Measurements from ENCODE around the gene P3H4. TPM values are rescaled to one million over a fixed set of nuclear protein-coding genes. Genes with fewer than 3 reads are reported as not detected.
"Not testable (repeated sequence)": the region's sequence is repeated elsewhere in the genome, so short reads cannot be mapped to it uniquely, and the experiment has no call there.

The P3H4 gene
- total and polyA plus RNA-seq, 2 donors (not counting 3 experiments of a cell fraction or from before 2014, with no cell fraction given): 39.2 to 58.3 TPM

DNA sequence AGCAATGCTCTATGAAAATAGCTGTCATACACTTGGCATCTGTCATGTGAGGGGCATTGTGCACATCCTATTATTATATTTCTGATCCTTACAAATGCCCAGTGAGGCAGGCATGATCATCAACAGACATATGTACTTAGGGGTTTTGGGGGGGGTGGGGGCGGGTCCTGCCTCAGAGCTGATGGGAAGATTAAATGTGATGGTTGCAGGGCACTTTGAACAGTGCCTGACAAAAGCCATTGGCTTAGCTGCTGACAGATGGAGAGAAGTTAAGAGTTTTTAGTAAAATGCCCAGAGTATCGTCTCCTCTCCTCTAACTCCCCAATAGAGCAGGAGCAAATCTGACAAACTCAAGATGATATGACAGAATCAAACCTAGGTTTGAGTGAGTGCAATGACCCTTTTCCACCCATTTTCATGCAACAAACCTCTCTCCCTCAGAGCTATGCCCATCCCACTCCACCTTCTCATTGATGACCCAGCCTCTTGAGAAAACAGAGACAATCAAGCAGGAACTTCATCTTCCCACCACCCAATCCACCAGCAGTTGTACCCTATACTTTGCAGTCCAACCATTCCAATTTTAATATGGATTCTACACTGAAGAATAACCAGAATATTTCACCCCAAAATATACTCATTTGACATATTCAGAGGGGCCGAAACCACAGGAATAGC is 48.6 kb upstream of the P3H4 start:
- Histone ChIP-seq H3K79me2 (ENCODE audit: control insufficient read depth, insufficient read depth, low read length) (peaks cover 51% of the 10 kb centered on the region), H3K36me3 (ENCODE audit: control insufficient read depth in 2 of 2, extremely low read depth in 1 of 2, insufficient read depth in 2 of 2, low read length in 2 of 2) (no peaks in the 10 kb centered on the region), H2AFZ (ENCODE audit: low read depth, low read length) (no peak overlapping the region), H3K4me2 (ENCODE audit: insufficient read depth, low read length) (no peak overlapping the region), H3K27ac (ENCODE audit: insufficient read depth, low read depth, low read length) (no peak overlapping the region), H3K27me3 (ENCODE audit: control insufficient read depth in 2 of 2, insufficient read depth in 2 of 2, low read length in 2 of 2) (no peaks in the 10 kb centered on the region), H3K9me1 (replicated peaks; ENCODE audit: control insufficient read depth, extremely low read depth, insufficient read depth, low read length) (no peaks in the 10 kb centered on the region), H3K4me1 (ENCODE audit: control insufficient read depth, extremely low read depth, insufficient read depth, low read length) (peaks cover 11% of the 10 kb centered on the region), H3K9ac (replicated peaks; ENCODE audit: extremely low read depth, insufficient read depth, low read length) (no peak overlapping the region), H3K9me3 (replicated peaks; ENCODE audit: control insufficient read depth, insufficient read depth, low read length) (no peaks in the 10 kb centered on the region), H3K4me3 (replicated peaks in 1 of 3; ENCODE audit: insufficient read depth in 1 of 3, low read depth in 1 of 3, low read length in 3 of 3) (no peak overlapping the region), H4K20me1 (replicated peaks; ENCODE audit: control insufficient read depth, extremely low read depth, insufficient read depth, low read length) (peaks cover 3% of the 10 kb centered on the region)
- intact Hi-C loops (cut with micrococcal nuclease): no loop called here
- CTCF ChIA-PET: no interaction called here
- no peak for FAIRE-seq
- no peak for DNase-seq (ENCODE audit: low read depth, low spot score)
- POLR2A ChIA-PET: interaction anchor here (0.6 kb wide), 1 partner anchor 264 kb away, joined by 3 read pairs; no protein-coding TSS in a partner anchor
- TF ChIP-seq GATA2 (IDR thresholded peaks at IDR 0.05; ENCODE audit: insufficient read depth, insufficient read length, low read depth, low read length) (no peak), EZH2 (IDR thresholded peaks at IDR 0.05; ENCODE audit: borderline replicate concordance, low read depth, low read length, severe bottlenecking) (no peak), JUN (IDR thresholded peaks at IDR 0.05; ENCODE audit: borderline replicate concordance, insufficient read depth, insufficient read length, low read depth) (no peak), MYC (IDR thresholded peaks at IDR 0.05; ENCODE audit: low read depth, low read length) (no peak), POLR2AphosphoS5 (IDR thresholded peaks at IDR 0.05; ENCODE audit: insufficient read depth, low read depth, low read length) (no peak), FOS (IDR thresholded peaks at IDR 0.05; ENCODE audit: borderline replicate concordance, insufficient read depth, low read length) (no peak), POLR2A (IDR thresholded peaks at IDR 0.05; ENCODE audit: low read depth, low read length) (no peak)
- TF ChIP-seq, protein P1, sequence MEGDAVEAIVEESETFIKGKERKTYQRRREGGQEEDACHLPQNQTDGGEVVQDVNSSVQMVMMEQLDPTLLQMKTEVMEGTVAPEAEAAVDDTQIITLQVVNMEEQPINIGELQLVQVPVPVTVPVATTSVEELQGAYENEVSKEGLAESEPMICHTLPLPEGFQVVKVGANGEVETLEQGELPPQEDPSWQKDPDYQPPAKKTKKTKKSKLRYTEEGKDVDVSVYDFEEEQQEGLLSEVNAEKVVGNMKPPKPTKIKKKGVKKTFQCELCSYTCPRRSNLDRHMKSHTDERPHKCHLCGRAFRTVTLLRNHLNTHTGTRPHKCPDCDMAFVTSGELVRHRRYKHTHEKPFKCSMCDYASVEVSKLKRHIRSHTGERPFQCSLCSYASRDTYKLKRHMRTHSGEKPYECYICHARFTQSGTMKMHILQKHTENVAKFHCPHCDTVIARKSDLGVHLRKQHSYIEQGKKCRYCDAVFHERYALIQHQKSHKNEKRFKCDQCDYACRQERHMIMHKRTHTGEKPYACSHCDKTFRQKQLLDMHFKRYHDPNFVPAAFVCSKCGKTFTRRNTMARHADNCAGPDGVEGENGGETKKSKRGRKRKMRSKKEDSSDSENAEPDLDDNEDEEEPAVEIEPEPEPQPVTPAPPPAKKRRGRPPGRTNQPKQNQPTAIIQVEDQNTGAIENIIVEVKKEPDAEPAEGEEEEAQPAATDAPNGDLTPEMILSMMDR (IDR thresholded peaks at IDR 0.05; ENCODE audit: extremely low read depth in 1 of 2, insufficient read depth in 1 of 2, low read depth in 1 of 2, low read length in 2 of 2): no peak
- TF ChIP-seq, protein P2, sequence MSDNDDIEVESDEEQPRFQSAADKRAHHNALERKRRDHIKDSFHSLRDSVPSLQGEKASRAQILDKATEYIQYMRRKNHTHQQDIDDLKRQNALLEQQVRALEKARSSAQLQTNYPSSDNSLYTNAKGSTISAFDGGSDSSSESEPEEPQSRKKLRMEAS (IDR thresholded peaks at IDR 0.05; ENCODE audit: insufficient read depth, insufficient read length): no peak
- BruUV-seq (replicated peaks): no TSS peak
- dilution Hi-C loops (cut with MboI; ENCODE audit: extremely low pct_ligation_motif_present, low sequenced_read_pairs): no loop called here

DNA sequence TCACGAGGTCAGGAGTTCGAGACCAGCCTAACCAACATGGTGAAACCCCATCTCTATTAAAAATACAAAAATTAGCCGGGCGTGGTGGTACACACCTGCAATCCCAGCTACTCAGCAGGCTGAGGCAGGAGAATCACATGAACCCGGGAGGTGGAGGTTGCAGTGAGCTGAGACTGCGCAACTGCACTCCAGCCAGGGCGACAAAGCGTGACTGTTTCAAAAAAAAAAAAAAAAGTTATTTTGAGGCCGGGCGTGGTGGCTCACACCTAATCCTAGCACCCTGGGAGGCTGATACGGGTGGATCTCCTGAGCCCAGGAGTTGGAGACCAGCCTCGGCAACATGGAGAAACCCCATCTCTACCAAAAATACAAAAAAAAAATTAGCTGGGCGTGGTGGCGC is 39.6 kb upstream of the P3H4 start:
- dilution Hi-C loops (cut with MboI; ENCODE audit: extremely low pct_ligation_motif_present, low sequenced_read_pairs); H3K79me2 ChIP-seq (ENCODE audit: control insufficient read depth, insufficient read depth, low read length): not testable (repeated sequence)

More for the DNA sequence above, 39.6 kb upstream of the P3H4 start:
- H3K4me2 ChIP-seq (ENCODE audit: insufficient read depth, low read length); H4K20me1 ChIP-seq (replicated peaks; ENCODE audit: control insufficient read depth, extremely low read depth, insufficient read depth, low read length); H2AFZ ChIP-seq (ENCODE audit: low read depth, low read length); H3K9me3 ChIP-seq (replicated peaks; ENCODE audit: control insufficient read depth, insufficient read depth, low read length); DNase-seq (ENCODE audit: low read depth, low spot score); POLR2A ChIA-PET; H3K27me3 ChIP-seq (ENCODE audit: control insufficient read depth in 2 of 2, insufficient read depth in 2 of 2, low read length in 2 of 2); FAIRE-seq; H3K9me1 ChIP-seq (replicated peaks; ENCODE audit: control insufficient read depth, extremely low read depth, insufficient read depth, low read length); H3K9ac ChIP-seq (replicated peaks; ENCODE audit: extremely low read depth, insufficient read depth, low read length); intact Hi-C loops (cut with micrococcal nuclease); H3K36me3 ChIP-seq (ENCODE audit: control insufficient read depth in 2 of 2, extremely low read depth in 1 of 2, insufficient read depth in 2 of 2, low read length in 2 of 2); H3K4me3 ChIP-seq (replicated peaks in 1 of 3; ENCODE audit: insufficient read depth in 1 of 3, low read depth in 1 of 3, low read length in 3 of 3); BruUV-seq (replicated peaks); H3K27ac ChIP-seq (ENCODE audit: insufficient read depth, low read depth, low read length); H3K4me1 ChIP-seq (ENCODE audit: control insufficient read depth, extremely low read depth, insufficient read depth, low read length): not testable (repeated sequence)
- CTCF ChIA-PET: interaction anchor here (0.9 to 1.1 kb wide), 2 partner anchors 9 to 11 kb away, joined by 3 read pairs; no protein-coding TSS in a partner anchor

Measured in endothelial cell of umbilical vein (primary cell).